Stimulated activated CD8-positive, alpha-beta memory T cell treated with anti-CD3 and anti-CD28 coated beads, Interleukin-4, amount 100 ng/mL, for 24 hours (primary cell): ENCODE measurements around the gene CAMTA1.

Source experiments
- DNase-seq: peaks from one replicate; pipeline ENCODE4 v3.0.0-alpha.2; 2020; ENCODE audit warnings: low read depth

The CAMTA1 gene

DNA sequence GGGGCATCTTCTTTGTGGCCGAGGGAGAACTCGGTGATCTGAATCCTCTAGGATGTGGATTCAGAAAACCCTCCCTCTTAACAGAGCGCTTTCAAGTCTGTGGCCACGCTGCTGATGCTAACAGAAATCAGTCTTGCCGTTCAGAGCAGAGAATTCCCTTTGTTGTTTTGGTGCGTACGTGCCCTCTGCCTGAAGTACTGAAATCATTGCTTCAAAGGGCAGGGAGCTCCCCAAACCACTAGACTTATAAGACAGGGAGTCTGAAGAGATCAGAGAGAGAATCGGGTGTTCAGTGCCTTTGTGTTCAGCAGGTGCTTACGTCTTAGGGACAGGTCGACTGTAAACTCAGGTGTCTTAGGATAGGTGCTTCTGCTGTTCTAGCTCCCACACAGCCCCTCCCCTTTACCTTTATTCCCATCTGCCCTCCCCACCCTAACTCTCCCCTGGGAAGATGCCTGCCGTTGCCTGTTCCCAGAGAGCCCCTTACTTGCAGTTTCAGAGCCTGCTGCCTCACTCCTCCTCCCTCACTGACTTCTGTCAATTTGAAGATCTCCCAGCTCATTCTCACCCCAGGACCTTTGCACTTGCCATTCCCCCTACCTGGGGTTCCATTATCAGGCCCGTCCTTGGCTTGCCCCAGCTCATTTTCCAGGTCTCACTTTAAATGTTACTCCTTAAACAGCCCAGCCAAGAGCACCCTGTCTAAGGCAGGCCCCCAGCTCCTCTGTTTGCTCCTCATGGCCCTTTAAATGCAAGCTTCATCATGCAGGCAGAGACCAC lies 143.0 kb downstream of the CAMTA1 start:
- no peak for DNase-seq

DNA sequence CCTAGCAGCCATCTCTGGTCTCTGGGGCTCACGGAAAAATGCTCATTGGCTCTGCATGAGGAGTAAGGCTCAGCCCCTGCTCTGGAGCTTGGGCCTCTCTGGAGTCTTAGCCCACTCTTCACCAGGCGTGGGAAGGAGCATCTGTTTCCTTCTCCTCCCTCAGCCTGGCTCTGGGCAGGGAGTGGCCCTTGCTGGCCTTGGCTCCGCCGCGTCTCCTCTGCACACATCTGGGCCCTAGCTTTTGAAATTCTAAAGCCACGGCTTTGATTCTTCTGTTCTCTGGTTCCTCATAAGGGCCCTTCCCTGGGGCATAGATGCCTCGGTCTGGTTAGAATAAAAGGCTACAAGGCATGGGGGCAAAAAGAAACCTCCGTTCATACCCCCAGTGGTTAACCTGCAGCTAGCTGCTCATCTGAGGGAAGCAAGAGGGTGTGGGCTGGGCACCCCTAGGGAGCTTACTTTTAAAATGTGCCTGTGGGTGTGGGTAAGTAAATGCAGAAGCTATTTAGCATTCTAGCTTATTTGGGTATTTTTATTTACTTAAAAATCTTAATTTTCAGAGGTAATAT lies 145.6 kb downstream of the CAMTA1 start:
- no peak for DNase-seq

DNA sequence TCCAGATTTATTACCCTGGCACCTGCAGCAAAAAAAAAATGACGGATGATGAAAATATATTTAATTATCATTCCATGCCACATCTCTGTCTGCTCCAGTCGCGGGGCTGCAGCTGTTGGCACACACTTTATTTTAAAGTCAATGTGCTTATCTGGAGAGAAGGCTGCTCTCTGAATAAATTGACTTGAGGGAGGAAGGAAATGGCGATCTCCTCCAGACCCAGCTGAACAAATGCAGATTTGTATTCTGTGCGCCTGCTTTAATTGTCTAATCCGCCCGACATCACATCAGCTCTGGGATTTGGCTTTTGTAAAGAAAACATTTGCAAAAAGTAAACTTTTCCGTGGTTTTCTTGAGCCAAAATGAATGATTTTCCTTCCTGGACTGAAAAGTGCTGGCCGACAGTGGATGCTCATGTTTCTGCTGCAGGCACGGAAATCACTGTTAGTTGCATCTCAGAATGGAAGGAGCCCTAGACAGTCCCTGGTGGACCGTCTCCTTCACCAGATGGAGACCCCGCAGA lies 150.2 kb downstream of the CAMTA1 start:
- DNase-seq, result no peak

DNA sequence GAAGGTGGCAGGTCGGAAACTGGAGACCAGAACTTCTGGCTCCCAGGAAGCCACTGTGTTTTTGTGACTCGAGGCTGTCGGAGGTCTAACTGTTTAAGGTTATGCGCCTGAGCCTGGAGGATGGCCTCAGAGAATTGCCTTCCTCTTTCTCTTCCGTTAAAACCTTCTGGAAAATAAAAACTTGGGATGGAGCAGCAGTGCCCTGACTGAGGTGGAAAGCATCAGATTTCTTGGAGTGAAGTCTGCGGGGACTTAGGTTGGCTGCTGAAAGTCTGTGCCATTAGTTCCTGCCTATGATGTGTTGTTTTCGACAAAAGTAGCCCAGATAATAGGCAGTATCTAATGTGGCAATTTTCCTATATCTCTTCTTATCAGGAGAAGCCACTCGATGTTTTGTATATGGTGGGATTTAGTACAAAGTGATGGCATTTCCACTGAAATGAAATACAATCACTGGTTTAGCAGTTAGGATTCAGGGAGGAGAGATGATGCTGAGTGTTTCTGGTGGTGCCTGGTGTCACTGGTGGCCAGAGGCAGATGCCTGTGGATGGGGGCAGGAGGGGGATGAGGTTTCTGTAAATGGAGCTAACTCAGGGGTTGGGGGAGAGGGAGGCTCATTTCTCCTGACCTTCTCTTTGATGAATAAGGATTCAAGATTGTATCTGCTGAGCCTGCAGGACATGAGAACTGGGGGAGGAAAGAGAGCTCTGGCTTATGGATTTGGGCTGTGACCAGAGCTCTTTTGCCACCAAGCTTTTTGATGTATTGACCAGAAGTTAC lies 150.8 kb downstream of the CAMTA1 start:
- DNase-seq, result no peak

DNA sequence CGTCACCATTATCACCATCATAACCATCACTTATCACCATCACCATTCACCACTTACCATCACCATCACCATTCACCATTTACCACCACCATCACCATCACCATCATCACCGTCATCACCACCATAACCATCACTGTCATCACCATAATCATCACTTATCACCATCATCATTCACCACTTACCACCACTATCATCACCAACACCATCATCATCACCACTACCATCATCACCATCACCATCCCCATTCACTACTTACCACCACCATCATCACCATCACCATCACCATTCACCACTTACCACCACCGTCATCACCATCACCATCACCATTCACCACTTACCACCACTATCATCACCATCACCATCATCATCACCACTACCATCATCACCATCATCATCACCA lies 151.8 kb downstream of the CAMTA1 start:
- no peak for DNase-seq

DNA sequence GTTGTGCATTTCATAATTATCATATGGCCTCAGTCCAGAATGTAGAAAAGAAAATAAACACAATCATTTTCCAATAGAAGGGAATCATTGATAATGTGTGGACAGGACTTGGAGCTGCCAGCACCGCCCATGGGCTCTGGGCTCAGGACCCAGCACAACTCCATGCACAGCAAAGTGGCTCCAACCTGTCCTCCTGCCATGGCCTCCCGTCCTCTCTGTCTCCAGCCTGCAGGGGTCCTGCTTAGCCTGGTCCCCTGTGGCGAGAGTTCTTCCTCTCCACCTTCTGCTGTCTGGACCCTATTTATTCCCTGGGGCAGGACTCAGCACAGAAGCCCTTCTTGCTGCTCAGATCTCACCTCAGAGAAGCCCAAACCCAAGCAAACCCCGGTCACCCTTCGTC lies 154.1 kb downstream of the CAMTA1 start:
- no peak for DNase-seq

DNA sequence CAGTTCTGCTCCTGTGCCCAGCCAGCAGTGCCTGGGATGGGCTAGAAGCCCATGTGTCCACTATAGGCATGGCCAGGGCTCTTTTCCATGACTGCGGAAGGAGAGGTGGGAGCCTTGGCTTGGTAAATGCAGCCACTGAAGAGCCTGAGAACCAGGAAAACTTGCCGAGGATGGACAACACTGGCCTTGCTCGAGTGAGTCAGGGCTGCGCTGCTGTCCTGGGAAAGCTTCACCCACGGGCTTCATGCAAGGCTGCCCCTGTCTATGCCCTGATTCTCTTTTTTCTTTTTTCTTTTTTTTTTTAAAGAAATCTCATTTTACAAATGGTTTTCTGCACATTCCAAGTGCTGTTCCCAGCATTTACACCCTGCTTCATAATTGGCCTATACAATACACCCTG lies 156.5 kb downstream of the CAMTA1 start:
- DNase-seq, result no peak

DNA sequence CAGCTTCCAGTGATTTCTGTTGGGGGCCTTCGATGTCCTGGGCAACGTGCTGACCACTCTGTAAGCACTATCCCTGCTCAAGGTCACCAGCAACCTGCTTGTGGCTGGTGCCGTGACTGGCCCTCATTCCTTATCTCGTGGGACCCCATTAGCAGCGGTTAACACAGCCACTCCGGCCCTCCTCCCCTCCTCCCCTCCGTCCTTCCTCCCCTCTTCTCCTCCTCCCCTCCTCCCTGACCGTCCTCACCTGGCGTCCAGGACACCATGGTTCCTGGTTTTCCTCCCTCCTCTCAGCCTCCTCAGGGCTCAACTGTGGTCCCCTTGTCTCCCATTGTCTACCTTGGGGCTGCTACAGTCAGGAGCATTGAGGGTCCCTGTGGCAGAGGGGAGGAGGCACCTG lies 157.7 kb downstream of the CAMTA1 start:
- no peak for DNase-seq

DNA sequence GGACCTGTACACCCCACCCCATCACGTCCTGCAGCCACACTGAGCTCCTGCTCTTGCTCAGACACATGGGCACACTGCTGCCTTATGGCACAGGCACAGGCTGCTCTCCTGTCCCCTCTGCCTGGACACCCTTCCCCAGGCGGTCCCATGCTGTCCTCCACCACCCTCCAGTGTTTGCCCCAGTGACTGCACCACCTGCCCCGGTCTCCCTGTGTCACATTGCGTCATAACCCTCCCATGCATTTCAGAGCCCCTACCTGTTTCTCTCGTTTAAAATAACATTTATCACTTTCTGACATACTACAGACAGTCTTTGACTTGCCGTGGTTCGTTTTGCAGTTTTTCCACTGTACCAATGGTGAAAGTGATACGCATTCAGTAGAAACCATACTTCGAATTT lies 159.2 kb downstream of the CAMTA1 start:
- DNase-seq, result no peak

DNA sequence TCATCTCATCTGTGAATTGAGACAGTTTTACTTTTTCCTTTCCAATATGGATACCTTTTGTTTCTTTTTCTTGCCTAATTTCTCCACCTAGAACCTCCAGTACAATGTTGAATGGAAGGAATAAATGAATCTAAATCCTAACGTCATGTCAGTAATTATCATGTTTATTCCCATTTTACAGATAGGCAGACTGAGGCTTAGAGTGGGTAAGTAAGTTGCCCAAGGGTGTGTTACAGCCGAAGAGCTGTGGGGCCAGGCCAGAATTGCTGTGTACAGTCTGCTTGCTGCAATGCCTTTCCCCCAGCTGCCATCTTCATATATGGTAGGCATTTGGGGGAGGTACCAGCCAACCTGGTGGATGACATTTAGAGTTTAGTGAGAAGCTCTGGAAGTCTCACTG lies 162.7 kb downstream of the CAMTA1 start:
- DNase-seq, result no peak

DNA sequence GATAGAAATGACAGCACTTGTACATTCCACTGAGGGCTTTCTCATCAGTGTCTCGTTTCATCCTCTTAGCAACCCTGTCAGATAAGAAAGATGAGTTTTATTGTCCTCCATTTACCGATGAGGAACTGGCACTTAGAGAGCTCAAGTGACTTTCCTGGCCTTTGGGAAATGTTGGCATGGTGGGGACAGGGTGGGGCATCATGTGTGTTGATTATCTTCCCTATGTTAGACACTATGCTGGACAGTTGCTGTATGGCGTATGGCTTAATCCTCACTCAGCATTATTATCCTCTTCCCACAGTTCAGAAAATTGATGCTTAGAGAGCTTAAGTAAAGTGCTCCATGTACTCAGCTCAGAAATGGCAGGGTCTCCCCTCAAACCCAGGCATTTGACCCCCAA lies 163.2 kb downstream of the CAMTA1 start:
- no peak for DNase-seq

DNA sequence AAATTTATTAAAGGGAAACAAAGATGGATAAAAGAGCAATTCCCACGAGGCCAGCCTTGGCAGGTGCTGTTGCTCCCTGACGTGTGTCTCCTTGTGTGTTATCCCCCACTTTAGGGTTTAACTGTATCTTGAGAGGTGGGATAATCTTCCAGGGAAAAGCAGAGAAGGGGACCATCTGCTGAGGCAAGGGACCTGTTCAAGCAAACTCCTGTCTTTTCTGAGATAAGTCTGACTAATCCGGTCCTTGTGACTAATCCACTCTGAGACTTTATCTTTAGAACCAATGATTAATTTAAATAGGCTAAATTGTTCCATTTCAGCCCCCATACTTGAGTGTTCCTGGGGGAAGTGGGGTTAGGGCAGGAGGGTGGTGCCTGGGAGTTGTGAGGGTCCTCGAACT lies 163.6 kb downstream of the CAMTA1 start:
- DNase-seq, result no peak

DNA sequence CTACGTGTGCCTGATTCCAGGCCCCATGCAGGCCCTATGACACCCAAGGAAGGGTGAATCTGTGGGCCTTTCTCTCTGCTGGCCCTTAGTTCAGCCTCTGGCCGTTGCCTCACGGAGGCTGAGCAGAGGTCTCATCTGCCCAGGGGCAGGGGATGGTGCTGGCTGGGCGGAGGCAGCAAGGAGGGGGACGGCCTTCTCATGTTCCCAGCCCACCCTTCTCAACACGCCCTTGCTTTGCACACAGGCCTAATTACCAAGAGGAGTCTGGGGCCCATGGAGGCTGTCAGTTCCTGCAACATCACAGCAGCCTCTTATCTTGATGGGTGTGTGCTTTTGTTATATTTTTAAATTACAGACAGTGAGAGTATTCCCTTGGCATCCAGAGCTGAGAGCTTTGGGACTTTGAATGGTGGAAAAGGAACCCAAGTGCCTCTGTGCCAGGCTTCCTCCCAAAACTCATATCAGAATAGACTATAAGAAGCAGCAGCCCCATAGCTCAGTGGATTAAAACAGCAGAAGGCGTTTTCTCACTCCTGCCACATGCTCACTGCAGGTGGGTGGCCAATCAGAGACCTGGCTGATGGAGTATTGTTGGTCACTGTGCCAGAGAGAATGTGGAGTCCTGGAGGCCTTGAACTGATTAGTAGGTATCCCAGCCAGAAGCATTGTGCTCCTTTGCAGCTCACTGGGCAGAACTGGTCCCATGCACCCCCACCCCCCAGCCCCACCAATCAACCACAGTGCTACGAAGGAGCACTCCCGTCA lies 164.9 kb downstream of the CAMTA1 start:
- no peak for DNase-seq

DNA sequence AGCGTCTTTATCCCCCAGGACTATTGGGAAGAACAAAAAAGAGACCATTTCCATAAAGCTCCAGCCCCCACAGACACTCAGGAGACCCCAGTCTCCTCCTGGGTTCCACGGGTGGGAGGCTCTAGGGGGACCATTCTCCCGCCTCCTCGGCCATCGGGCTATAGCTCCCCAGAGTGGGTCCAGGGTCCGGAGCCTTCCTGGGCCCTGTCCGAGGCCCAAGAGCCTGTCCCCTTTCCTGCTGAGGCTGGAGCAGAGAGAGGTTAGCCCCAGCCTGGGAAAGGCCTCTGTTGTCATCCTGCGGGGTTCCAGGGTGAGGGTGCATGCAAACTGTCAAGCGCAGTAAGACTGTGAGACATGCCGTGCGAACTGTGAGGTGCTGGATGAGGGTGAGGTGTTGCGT lies 166.3 kb downstream of the CAMTA1 start:
- no peak for DNase-seq

DNA sequence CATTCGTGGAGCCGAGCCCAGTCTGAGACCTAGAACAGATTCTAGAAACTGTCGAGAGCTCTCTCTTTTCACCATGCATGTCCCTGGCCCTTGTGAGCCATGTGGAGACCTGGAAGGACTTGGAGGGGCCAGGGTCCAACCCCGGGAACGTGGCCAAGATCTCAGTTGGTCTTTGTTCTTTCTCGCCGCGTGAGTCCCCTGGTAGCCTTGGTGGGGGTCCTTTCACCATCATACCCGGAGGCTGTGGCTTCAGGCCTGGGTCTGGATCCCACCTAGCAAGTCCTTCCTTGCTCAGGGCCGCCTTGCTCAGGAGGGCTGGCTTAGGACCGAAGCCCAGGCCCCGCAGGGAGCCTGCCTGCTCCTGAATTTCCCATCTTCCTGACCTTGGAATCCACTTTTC lies 168.0 kb downstream of the CAMTA1 start:
- DNase-seq, result no peak

DNA sequence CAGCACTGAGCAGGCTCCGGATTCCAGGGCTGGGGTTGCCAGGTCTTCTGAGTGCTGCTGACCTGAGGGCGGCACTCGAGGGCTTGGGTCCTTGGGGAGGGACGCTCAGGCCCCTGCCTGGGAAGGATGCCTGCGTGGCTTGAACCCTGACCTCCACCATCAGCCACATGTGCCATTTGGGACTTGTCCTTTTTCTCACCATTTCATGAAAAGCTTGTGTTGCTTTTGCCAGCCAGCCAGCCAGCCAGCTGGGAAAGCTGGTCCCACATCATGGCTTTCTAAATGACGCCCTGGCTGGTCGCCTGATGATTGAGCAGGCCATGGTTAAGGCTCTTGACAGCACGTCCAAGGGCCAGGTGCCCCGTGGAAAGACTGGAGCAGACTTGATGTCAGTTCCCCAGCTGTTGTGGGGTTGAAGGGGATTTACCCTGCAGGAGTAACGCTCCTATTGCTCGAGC lies 168.7 kb downstream of the CAMTA1 start:
- no peak for DNase-seq

DNA sequence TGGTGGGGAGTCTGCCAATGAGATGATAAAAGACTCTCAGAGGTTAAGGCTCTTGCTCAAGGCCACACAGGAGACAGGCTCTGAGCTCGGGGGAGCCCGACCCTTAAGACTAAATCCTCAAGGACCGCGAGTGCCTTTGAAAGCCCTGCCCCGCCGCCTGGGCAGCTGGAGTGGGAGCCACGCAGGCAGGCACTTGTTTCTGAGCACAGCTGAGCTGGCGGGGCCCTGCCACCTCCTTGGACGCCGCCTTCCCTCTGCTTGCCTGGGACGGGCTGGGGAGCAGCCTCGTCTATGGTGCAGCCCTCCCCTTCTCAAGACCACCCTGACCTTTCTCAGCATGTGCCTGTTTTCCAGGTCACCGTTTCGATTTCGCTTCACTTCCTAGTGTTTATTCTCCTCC lies 169.3 kb downstream of the CAMTA1 start:
- no peak for DNase-seq

DNA sequence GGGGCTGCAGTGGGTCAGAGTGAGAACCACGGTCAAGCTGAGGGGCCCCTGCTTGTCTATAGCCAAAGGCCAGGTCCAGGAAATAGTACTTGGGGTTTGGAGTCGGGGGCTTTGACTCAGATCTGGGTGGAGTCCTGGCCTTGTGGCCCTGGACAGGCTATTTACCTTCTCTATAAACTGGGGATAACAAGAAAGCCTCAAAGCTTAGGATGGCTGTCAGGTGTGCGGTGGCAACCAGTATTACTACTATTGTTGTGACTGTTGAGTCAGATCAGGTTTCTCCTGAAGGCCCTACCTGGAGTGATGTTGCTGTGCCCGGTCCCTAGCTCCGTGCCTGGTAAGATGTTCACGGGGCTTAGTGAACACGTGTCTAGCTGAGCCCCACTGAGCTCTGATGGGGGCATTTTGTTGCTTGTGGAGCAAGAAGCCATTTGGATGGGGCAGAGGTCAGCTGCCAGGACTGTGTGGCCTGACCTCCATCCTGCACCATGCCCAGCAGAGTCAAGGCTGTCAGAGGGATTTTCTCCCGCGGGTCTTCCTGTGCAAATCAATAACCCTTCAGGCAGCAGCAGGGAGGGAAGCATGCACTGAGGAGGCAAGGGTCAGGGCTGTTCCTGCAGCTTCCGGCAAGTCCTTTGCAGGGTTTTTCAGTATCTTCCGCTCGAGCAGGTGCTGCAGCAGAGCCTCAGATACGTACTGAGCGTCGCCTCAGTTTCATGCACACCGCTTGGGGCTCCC lies 170.3 kb downstream of the CAMTA1 start:
- DNase-seq, result no peak

DNA sequence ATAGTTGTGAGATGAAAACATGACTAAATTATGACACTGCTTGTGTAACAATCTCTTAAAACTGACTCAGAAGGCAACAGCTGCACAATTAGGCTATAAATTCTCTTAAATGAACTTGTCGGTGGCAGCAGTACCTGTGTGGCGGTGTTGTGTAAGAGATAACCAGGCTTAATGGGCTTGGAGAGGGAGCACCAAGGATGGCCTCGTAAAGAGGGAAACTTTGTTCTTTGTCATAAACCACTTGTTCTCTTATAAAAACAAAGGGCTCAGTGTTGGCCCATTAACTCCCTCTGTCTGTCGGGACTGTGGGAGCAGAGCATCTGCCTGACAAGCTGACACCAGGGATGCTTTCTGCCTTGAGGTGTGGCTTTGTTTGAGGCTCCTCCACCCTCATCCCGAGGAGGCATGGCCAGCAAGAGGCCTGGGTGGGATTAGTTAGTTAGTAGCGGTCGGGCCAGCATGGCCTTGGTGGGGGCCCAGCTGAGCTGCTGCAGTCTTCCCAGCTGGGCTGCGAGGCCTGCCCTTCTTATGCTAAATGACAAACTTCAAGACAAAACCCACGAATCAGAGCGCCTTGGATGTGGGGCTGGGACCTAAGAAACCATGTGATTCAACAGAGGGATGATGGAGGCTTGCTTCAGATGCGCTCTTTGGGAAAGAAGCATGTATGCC lies 171.4 kb downstream of the CAMTA1 start:
- no peak for DNase-seq

DNA sequence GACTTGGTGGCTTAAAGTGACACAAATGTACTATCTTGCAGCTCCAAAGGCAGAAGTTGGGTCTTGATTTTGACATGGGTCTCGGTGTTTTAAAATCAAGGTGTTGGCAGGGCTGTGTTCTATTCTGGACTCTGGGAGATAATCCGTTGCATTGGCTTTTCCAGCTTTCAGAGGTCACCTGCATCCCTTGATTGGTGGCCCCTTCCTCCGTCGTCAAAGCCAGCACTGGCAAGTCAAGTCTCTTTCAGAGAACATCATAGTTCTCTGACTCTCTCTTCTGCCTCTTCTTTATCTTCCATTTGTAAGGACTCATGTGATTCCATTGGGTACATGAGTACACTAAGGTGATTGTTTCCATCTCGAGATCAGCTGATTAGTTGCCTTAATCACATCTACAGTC lies 172.1 kb downstream of the CAMTA1 start:
- DNase-seq, result no peak
